Astrocyte of the cerebellum (primary cell): Measurements from ENCODE around the gene LCNL1.

Experiments used
- DNase-seq: peaks from one replicate; pipeline ENCODE4 v3.0.0-alpha.2; 2011; ENCODE audit warnings: low read depth
- H3K4me3 ChIP-seq: 2 replicates; pipeline ENCODE4 v1.5.1; 2011; ENCODE audit warnings: mild to moderate bottlenecking, low read depth, low read length, moderate library complexity
- in situ Hi-C: cut with HindIII; loops from 2 replicates; pipeline ENCODE4 v1.10.0; 2017; ENCODE audit warnings: low sequenced_read_pairs
- TF ChIP-seq, protein P1 (sequence below): IDR thresholded peaks from 2 replicates; pipeline ENCODE4 v1.5.1; 2012; ENCODE audit warnings: low read length, low read depth, moderate library complexity, mild to moderate bottlenecking; ENCODE audit errors: missing control alignments

LCNL1 gene

DNA sequence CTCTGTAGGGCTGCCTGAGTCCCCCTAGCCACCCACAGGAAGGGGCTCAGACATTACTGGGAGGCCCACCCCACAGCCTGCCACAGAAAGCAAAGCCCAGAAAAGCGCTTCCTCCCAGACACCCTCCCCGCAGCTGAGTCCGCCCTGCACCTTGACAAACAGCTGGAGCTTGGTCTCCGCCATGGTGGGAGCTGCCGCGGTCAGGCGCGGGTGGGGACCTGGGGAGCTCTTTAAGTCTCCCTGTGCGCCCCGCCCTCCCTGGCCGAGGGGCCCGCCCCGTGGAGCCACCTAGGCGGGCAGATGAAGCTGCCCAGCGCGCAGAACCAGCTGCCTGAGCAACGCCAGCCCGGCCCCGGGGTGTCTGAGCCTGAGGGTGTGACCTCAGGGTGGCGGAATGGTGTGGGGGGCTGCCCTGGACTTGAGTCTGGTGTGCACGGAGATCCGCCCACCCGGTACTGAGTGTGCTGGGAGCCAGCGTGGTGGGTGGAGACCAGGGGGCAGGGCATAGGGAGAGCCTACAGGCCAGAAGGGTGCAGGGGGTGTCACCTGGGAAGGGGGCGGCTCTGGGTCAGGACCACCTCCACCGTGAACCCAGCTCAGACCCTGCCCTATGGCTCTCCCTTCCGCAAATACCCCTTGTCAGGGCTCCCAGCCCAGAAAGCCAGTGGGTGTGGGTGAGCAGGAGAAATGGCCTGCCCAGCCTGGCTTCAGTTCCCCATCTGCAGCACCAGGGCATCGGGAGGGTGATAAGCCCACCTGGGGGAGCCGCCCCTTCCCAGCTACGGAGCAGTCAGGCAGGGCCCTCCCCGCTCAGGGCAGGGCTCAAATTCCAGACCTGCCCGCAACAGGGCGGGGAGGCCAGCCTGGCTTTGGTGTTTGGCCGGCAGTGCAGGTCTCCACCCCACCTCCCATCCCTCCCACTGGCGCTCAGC lies 13.8 kb downstream of the LCNL1 start, which contains the start of gene CLIC3:
CLIC3 (minus strand) TSS at position 208 of the 932 bp plus-strand sequence; CDS start at position 183, 25 bp downstream.
- H3K4me3 ChIP-seq = no peak within 1 kb of the TSS
- no peak for DNase-seq
- in situ Hi-C loops = no loop called here

GRCh38 chr9:136997371-136997770 lies 14.6 kb downstream of the LCNL1 start:
- in situ Hi-C loops = no loop called here
- TF ChIP-seq, protein P1, sequence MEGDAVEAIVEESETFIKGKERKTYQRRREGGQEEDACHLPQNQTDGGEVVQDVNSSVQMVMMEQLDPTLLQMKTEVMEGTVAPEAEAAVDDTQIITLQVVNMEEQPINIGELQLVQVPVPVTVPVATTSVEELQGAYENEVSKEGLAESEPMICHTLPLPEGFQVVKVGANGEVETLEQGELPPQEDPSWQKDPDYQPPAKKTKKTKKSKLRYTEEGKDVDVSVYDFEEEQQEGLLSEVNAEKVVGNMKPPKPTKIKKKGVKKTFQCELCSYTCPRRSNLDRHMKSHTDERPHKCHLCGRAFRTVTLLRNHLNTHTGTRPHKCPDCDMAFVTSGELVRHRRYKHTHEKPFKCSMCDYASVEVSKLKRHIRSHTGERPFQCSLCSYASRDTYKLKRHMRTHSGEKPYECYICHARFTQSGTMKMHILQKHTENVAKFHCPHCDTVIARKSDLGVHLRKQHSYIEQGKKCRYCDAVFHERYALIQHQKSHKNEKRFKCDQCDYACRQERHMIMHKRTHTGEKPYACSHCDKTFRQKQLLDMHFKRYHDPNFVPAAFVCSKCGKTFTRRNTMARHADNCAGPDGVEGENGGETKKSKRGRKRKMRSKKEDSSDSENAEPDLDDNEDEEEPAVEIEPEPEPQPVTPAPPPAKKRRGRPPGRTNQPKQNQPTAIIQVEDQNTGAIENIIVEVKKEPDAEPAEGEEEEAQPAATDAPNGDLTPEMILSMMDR = no peak
- DNase-seq = no peak
- H3K4me3 ChIP-seq = no peak overlapping the region

More for the DNA sequence above, 13.8 kb downstream of the LCNL1 start, which contains the start of gene CLIC3:
- TF ChIP-seq, protein P1 = no peak

GRCh38 chr9:136997830-136998234 lies 15.0 kb downstream of the LCNL1 start:
- no peak overlapping the region for H3K4me3 ChIP-seq
- DNase-seq = no peak
- TF ChIP-seq, protein P1 = no peak
- in situ Hi-C loops = no loop called here

- H3K4me3 ChIP-seq = no peak overlapping the region
- in situ Hi-C loops = no loop called here
- DNase-seq = peak; percentile 34
- TF ChIP-seq, protein P1 = no peak
Observed at GRCh38 chr9:137000177-137000930, 17.6 kb downstream of the LCNL1 start.

- no peak overlapping the region for H3K4me3 ChIP-seq
- in situ Hi-C loops = no loop called here
- TF ChIP-seq, protein P1 = no peak
- no peak for DNase-seq
Observed at GRCh38 chr9:137001857-137002645, 19.3 kb downstream of the LCNL1 start.

DNA sequence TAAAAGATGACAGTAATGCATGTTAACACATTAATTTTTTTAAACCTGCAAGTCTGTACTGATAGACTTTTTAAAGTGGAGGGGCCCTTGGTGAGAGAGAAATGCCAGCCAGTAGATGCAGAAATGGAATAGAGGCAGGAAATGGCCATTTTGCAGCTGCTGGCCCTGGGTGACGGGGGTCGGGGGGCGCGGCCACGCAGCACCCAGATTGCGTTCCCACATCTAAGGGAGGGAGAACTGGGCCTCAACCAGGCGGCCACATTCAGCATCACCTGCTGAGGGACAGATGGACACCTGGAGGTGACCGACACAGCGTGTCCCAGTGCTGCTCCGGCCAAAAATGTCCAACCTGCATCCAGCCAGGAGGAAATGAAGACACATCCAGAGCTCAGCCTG lies 19.9 kb downstream of the LCNL1 start:
- DNase-seq = no peak
- in situ Hi-C loops = no loop called here
- TF ChIP-seq, protein P1 = no peak
- H3K4me3 ChIP-seq = no peak overlapping the region
